H1 (cell line): ENCODE measurements around the gene JADE3. TPM values are rescaled to one million over a fixed set of nuclear protein-coding genes. Genes with fewer than 3 reads are reported as not detected.

Experiments used
- CTCF ChIA-PET: fragments of 300-600 bp; sonication (Branson Sonifier 250); formaldehyde crosslinking; loops from one replicate; lab custom pipeline; 2021; ENCODE audit not compliant: partially characterized antibody; lab: Charles Lee
- POLR2A ChIA-PET: fragments of 300-600 bp; sonication (Branson Sonifier 250); formaldehyde crosslinking; loops from one replicate; lab custom pipeline; 2021; ENCODE audit warnings: inconsistent platforms; ENCODE audit not compliant: partially characterized antibody; lab: Charles Lee
- DNase-seq, 2 experiments: peaks; one replicate each; pipeline versions ENCODE4 v3.0.0 to v3.0.0-alpha.2; 2010 to 2022; ENCODE audit warnings: low spot score in 2 of 2, low read depth in 1 of 2, mixed read lengths in 1 of 2
- FAIRE-seq: peaks from 2 replicates; lab custom pipeline; 2011; peaks lifted over from hg19 to GRCh38; lab: Jason Lieb, UNC
- H2AFZ ChIP-seq: 2 replicates; pipeline ENCODE4 v1.8.1; 2012; ENCODE audit warnings: low read length, inconsistent platforms
- H2AK5ac ChIP-seq: 2 replicates; pipeline ENCODE4 v1.6.1; 2013; ENCODE audit warnings: low read depth, low read length
- H2BK120ac ChIP-seq: replicated peaks from 2 replicates; pipeline ENCODE3; 2013; ENCODE audit warnings: low read depth, low read length, inconsistent platforms
- H2BK12ac ChIP-seq: 2 replicates; pipeline ENCODE4 v1.6.1; 2013; ENCODE audit warnings: low read depth, low read length
- H2BK15ac ChIP-seq: 2 replicates; pipeline ENCODE4 v1.6.1; 2013; ENCODE audit warnings: low read length
- H2BK20ac ChIP-seq: 2 replicates; pipeline ENCODE4 v1.6.1; 2013; ENCODE audit warnings: low read length
- H2BK5ac ChIP-seq: 2 replicates; pipeline ENCODE4 v1.6.1; 2013; ENCODE audit warnings: low read depth, low read length
- H3K14ac ChIP-seq: 2 replicates; pipeline ENCODE4 v1.6.1; 2013; ENCODE audit warnings: inconsistent platforms; ENCODE audit not compliant: insufficient read length
- H3K18ac ChIP-seq: 2 replicates; pipeline ENCODE4 v1.6.1; 2013; ENCODE audit warnings: low read length; ENCODE audit errors: extremely low read depth
- H3K23ac ChIP-seq: 2 replicates; pipeline ENCODE4 v1.6.1; 2013; ENCODE audit warnings: inconsistent platforms; ENCODE audit not compliant: insufficient read length
- H3K23me2 ChIP-seq: 2 replicates; pipeline ENCODE4 v1.6.1; 2013; ENCODE audit warnings: low read depth, low read length
- H3K27ac ChIP-seq: 2 replicates; pipeline ENCODE4 v1.6.1; 2011; ENCODE audit warnings: low read depth, low read length, inconsistent platforms
- H3K27me3 ChIP-seq, 4 experiments: replicated peaks in 1 of 4; 1 replicate in 1 of 4; 2 replicates in 3 of 4; pipeline versions ENCODE4 v1.6.1 to v1.8.1; 2011 to 2013; ENCODE audit warnings: low read length in 3 of 4, mild to moderate bottlenecking in 3 of 4, inconsistent platforms in 2 of 4, mixed read lengths in 2 of 4, moderate library complexity in 1 of 4; ENCODE audit not compliant: control insufficient read depth in 3 of 4, insufficient read depth in 3 of 4; ENCODE audit errors: extremely low read depth in 1 of 4
- H3K36me3 ChIP-seq, 4 experiments: 2 replicates each; pipeline versions ENCODE4 v1.6.1 to v1.8.1; 2011 to 2013; ENCODE audit warnings: mild to moderate bottlenecking in 4 of 4, low read length in 3 of 4, moderate library complexity in 2 of 4, control low read depth in 1 of 4, inconsistent platforms in 1 of 4; ENCODE audit not compliant: insufficient read depth in 4 of 4, control insufficient read depth in 2 of 4
- H3K4ac ChIP-seq: replicated peaks from 2 replicates; pipeline ENCODE3; 2013; ENCODE audit warnings: low read length, low read depth, mixed read lengths, inconsistent platforms; ENCODE audit not compliant: insufficient read length
- H3K4me1 ChIP-seq, 4 experiments: replicated peaks in 1 of 4; 1 replicate in 1 of 4; 2 replicates in 3 of 4; pipeline versions ENCODE4 v1.6.1 to v1.8.1; 2011 to 2013; ENCODE audit warnings: low read length in 3 of 4, inconsistent platforms in 2 of 4, mixed read lengths in 1 of 4; ENCODE audit not compliant: insufficient read depth in 4 of 4, control insufficient read depth in 3 of 4
- H3K4me2 ChIP-seq, 2 experiments: 2 replicates each; pipeline versions ENCODE4 v1.6.1 to v1.8.1; 2011 to 2013; ENCODE audit warnings: low read depth in 2 of 2, low read length in 2 of 2, control low read depth in 1 of 2, inconsistent platforms in 1 of 2, mild to moderate bottlenecking in 1 of 2; ENCODE audit not compliant: insufficient read depth in 1 of 2
- H3K4me3 ChIP-seq, 4 experiments: fragments of 200-600, 300-600 bp in 1 of 4; sonication (generic), shearing (Covaris generic), sonication (Bioruptor Twin) in 1 of 4; 2 replicates each; pipeline versions ENCODE4 v1.5.1 to v1.8.1; 2011 to 2016; ENCODE audit warnings: low read length in 4 of 4, low read depth in 3 of 4, control low read depth in 2 of 4, inconsistent platforms in 2 of 4, mild to moderate bottlenecking in 2 of 4, mixed read lengths in 1 of 4, moderate library complexity in 1 of 4; ENCODE audit not compliant: insufficient read depth in 2 of 4; ENCODE audit errors: extremely low read depth in 1 of 4
- H3K56ac ChIP-seq: replicated peaks from 2 replicates; pipeline ENCODE3; 2013; ENCODE audit warnings: low read depth, mild to moderate bottlenecking, mixed read lengths, low read length, inconsistent platforms; ENCODE audit not compliant: insufficient read length
- H3K79me1 ChIP-seq: 2 replicates; pipeline ENCODE4 v1.6.1; 2013; ENCODE audit warnings: low read depth, low read length, control low read depth
- H3K79me2 ChIP-seq, 2 experiments: 2 replicates each; pipeline versions ENCODE4 v1.6.1 to v1.8.1; 2012 to 2013; ENCODE audit warnings: low read length in 2 of 2, mild to moderate bottlenecking in 2 of 2, inconsistent platforms in 1 of 2; ENCODE audit not compliant: insufficient read depth in 2 of 2, control insufficient read depth in 1 of 2
- H3K9ac ChIP-seq, 4 experiments: replicated peaks in 1 of 4; 1 replicate in 1 of 4; 2 replicates in 3 of 4; pipeline versions ENCODE4 v1.6.1 to v1.8.1; 2011 to 2013; ENCODE audit warnings: low read depth in 3 of 4, low read length in 3 of 4, control low read depth in 2 of 4, mild to moderate bottlenecking in 2 of 4, moderate library complexity in 2 of 4, inconsistent platforms in 1 of 4; ENCODE audit errors: extremely low read depth in 1 of 4
- H3K9me3 ChIP-seq, 2 experiments: 2 replicates each; pipeline versions ENCODE4 v1.6.1 to v1.8.1; 2012 to 2013; ENCODE audit warnings: mild to moderate bottlenecking in 2 of 2, moderate library complexity in 2 of 2, control low read depth in 1 of 2, inconsistent platforms in 1 of 2, low read depth in 1 of 2, low read length in 1 of 2, mixed read lengths in 1 of 2; ENCODE audit not compliant: insufficient read depth in 2 of 2
- H4K20me1 ChIP-seq, 2 experiments: replicated peaks in 1 of 2; 2 replicates each; pipeline versions ENCODE3 to v1.8.1; 2011 to 2013; ENCODE audit warnings: inconsistent platforms in 2 of 2, low read length in 2 of 2, mild to moderate bottlenecking in 1 of 2; ENCODE audit not compliant: insufficient read depth in 2 of 2, control insufficient read depth in 1 of 2
- H4K5ac ChIP-seq: 2 replicates; pipeline ENCODE4 v1.6.1; 2013; ENCODE audit warnings: low read length, low read depth, mixed read lengths, inconsistent platforms; ENCODE audit not compliant: insufficient read length
- H4K8ac ChIP-seq: 2 replicates; pipeline ENCODE4 v1.8.0; 2013; ENCODE audit warnings: mild to moderate bottlenecking, moderate library complexity, low read length, inconsistent platforms; ENCODE audit not compliant: insufficient read depth; ENCODE audit errors: extremely low read depth
- H4K91ac ChIP-seq: replicated peaks from 2 replicates; pipeline ENCODE3; 2013; ENCODE audit warnings: low read length, mixed read lengths, inconsistent platforms; ENCODE audit not compliant: insufficient read length
- ASH2L ChIP-seq: fragments of 200-600, 300-600 bp; sonication (generic); IDR thresholded peaks from one replicate; pipeline ENCODE4 v1.7.1; 2017; ENCODE audit warnings: low read length
- BACH1 ChIP-seq: IDR thresholded peaks from 2 replicates; pipeline ENCODE4 v1.6.1; 2012; ENCODE audit warnings: low read length, improper control_type of control experiment
- CBX8 ChIP-seq: fragments of 300-800, 300-1000 bp; sonication (generic); IDR thresholded peaks from 2 replicates; pipeline ENCODE4 v1.7.1; 2016; ENCODE audit warnings: low read depth, low read length, borderline replicate concordance
- CREB1 ChIP-seq: IDR thresholded peaks from 2 replicates; pipeline ENCODE4 v1.6.1; 2012; ENCODE audit warnings: inconsistent platforms
- HDAC6 ChIP-seq: IDR thresholded peaks from one replicate; pipeline ENCODE4 v1.7.1; 2012; ENCODE audit warnings: low read depth, mild to moderate bottlenecking, inconsistent platforms, low read length, moderate library complexity
- KDM4A ChIP-seq: IDR thresholded peaks from one replicate; pipeline ENCODE4 v1.7.1; 2012; ENCODE audit warnings: low read depth, mild to moderate bottlenecking, moderate library complexity, low read length, inconsistent platforms; ENCODE audit not compliant: severe bottlenecking
- KDM5A ChIP-seq: fragments of 200-600 bp; IDR thresholded peaks from 2 replicates; pipeline ENCODE4 v1.7.1; 2012; ENCODE audit warnings: mild to moderate bottlenecking, low read length, inconsistent platforms, mixed read lengths
- RAD21 ChIP-seq, 2 experiments: IDR thresholded peaks in 1 of 2; conservative IDR thresholded peaks in 1 of 2; 2 replicates each; pipeline ENCODE4 v1.6.1; 2011; ENCODE audit warnings: low read depth in 2 of 2, low read length in 2 of 2, improper control_type of control experiment in 1 of 2, inconsistent platforms in 1 of 2, mild to moderate bottlenecking in 1 of 2, moderate library complexity in 1 of 2
- SP1 ChIP-seq: IDR thresholded peaks from 2 replicates; pipeline ENCODE4 v1.6.1; 2011; ENCODE audit warnings: low read depth, low read length
- SP2 ChIP-seq: IDR thresholded peaks from 2 replicates; pipeline ENCODE4 v1.6.1; 2012; ENCODE audit warnings: mild to moderate bottlenecking, low read length, inconsistent platforms
- TAF7 ChIP-seq: optimal IDR thresholded peaks from 2 replicates; pipeline ENCODE3; 2011; ENCODE audit warnings: low read depth, mild to moderate bottlenecking, inconsistent platforms, low read length, moderate library complexity, borderline replicate concordance
- polyA plus RNA-seq, 7 experiments: library from polyadenylated mRNA; depleted of rRNA in 3 of 7; stranded (reverse) in 5 of 7; unstranded in 2 of 7; fragments of >200 nt in 5 of 7; fragments of 200-250 nt in 2 of 7; gene quantifications; 1 replicate in 5 of 7; 2 replicates in 1 of 7; 4 replicates in 1 of 7; pipeline versions ENCODE4 v1.2.1 to v1.2.3, GENCODE V29; 2011 to 2013; ENCODE audit warnings: missing spikeins in 2 of 7, mixed read lengths in 2 of 7
- total RNA-seq: library from RNA; stranded (reverse); fragmentation: NEBNext Ultra II Directional; extraction: Animal tissue kit (Norgen Biotek cat#: 25700); gene quantifications from 2 replicates; pipeline ENCODE4 v1.2.1, GENCODE V29; 2021
- TF ChIP-seq, protein P1 (sequence below): IDR thresholded peaks from 2 replicates; pipeline ENCODE4 v1.6.1; 2012; ENCODE audit warnings: low read length, inconsistent platforms

The JADE3 gene
- total and polyA plus RNA-seq, 2 of the 8 experiments (the other 6 are each of a cell fraction or from before 2014, with no cell fraction given) = 6.9 to 21.5 TPM

DNA sequence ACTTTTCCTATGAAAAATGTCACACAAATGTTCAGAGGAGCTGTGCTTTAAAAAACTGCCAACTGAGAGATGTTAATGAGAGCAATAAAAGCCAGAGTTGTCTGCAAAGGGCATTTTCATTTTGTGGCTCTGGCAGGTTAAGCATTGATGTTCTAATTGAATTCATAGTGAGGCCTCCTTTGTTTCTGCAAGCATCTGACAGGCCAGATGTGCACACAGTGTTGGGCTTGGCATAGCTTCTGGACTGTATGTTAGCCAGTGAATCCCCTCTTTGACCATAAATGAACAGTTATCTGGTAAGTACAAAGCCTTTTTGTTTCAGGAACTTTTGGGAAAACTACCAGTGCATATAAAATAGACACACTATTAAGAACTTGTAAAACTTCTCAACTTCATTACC lies 81.9 kb downstream of the JADE3 start:
- Histone ChIP-seq H3K23ac (no peak overlapping the region), H3K9me3 (no peaks in the 10 kb centered on the region), H3K23me2 (no peaks in the 10 kb centered on the region), H4K20me1 (no peaks in the 10 kb centered on the region), H2BK15ac (no peak overlapping the region), H3K27ac (no peak overlapping the region), H2AK5ac (no peak overlapping the region), H4K5ac (no peak overlapping the region), H4K8ac (no peak overlapping the region), H4K91ac (no peak overlapping the region), H3K79me2 (no peaks in the 10 kb centered on the region; a peak in 1 of 4 replicates), H3K4me2 (no peak overlapping the region), H2BK5ac (no peak overlapping the region), H3K18ac (no peak overlapping the region), H3K4me3 (no peak overlapping the region), H3K36me3 (peaks cover 0 to 7% (median 2%) of the 10 kb centered on the region in 4 experiments; a peak in 2 of 8 replicates), H3K27me3 (no peaks in the 10 kb centered on the region), H3K79me1 (no peaks in the 10 kb centered on the region), H2BK120ac (no peak overlapping the region), H3K4ac (no peak overlapping the region), H3K9ac (no peak overlapping the region), H3K56ac (no peak overlapping the region), H2AFZ (no peak overlapping the region), H3K4me1 (peaks cover 0 to 7% (median 2%) of the 10 kb centered on the region in 4 experiments; a peak in 1 of 7 replicates), H2BK20ac (no peak overlapping the region), H3K14ac (no peak overlapping the region), H2BK12ac (no peak overlapping the region)
- ChIA-PET POLR2A (no interaction called here), CTCF (no interaction called here)
- TF ChIP-seq BACH1 (no peak), HDAC6 (no peak), CBX8 (no peak), SP2 (no peak), KDM4A (no peak), CREB1 (no peak), ASH2L (no peak), RAD21 (IDR thresholded peaks at IDR 0.05 in 1 of 2, conservative IDR thresholded peaks at IDR 0.05 in 1 of 2; ENCODE audit: low read depth in 2 of 2, low read length in 2 of 2) (no peak), KDM5A (no peak), TAF7 (no peak), SP1 (no peak)
- TF ChIP-seq, protein P1, sequence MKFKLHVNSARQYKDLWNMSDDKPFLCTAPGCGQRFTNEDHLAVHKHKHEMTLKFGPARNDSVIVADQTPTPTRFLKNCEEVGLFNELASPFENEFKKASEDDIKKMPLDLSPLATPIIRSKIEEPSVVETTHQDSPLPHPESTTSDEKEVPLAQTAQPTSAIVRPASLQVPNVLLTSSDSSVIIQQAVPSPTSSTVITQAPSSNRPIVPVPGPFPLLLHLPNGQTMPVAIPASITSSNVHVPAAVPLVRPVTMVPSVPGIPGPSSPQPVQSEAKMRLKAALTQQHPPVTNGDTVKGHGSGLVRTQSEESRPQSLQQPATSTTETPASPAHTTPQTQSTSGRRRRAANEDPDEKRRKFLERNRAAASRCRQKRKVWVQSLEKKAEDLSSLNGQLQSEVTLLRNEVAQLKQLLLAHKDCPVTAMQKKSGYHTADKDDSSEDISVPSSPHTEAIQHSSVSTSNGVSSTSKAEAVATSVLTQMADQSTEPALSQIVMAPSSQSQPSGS = no peak
- FAIRE-seq (no peak), DNase-seq (no peak)
